ENCODE measurements around the gene FAM83D. TPM values are rescaled to one million over a fixed set of nuclear protein-coding genes. Genes with fewer than 3 reads are reported as not detected.

Gene FAM83D
- total and polyA plus RNA-seq, 2 of the 8 experiments (the other 6 are each of a cell fraction or from before 2014, with no cell fraction given): 60.9 to 62.6 TPM

GRCh38 chr20:38962044-38962927 lies 36.1 kb downstream of the FAM83D start, which contains the start of gene DHX35 (continued):
- TF ChIP-seq CHD7 (IDR thresholded peaks at IDR 0.05; ENCODE audit: insufficient replicate concordance, low read length) (no peak), CREB1 (IDR thresholded peaks at IDR 0.05) (peak; percentile 33; the same call in 1 of the 2 replicates), SIX5 (IDR thresholded peaks at IDR 0.05; ENCODE audit: low read depth, low read length) (no peak), GTF2F1 (IDR thresholded peaks at IDR 0.05; ENCODE audit: borderline replicate concordance, low read depth, low read length) (peak; percentile 63; the same call in 1 of the 2 replicates), MAX (IDR thresholded peaks at IDR 0.05) (peak; percentile 94), MAFK (IDR thresholded peaks at IDR 0.05; ENCODE audit: low read depth, low read length) (no peak), ATF2 (IDR thresholded peaks at IDR 0.05; ENCODE audit: low read length) (no peak), CHD2 (IDR thresholded peaks at IDR 0.05; ENCODE audit: low read length) (peak; percentile 7; the same call in 1 of the 2 replicates)
